HG02870 (cell line): ENCODE measurements around the gene CBX1.
"Not testable (repeated sequence)": the region's sequence is repeated elsewhere in the genome, so short reads cannot be mapped to it uniquely, and the experiment has no call there.

ENCODE experiments used
- ATAC-seq: cut with Tn5 transposase; IDR thresholded peaks from one replicate; pipeline ENCODE4 v1.9.1; 2021; ENCODE audit warnings: mild to moderate bottlenecking, moderate library complexity; ENCODE audit not compliant: unreplicated experiment

The CBX1 gene

GRCh38 chr17:48074322-48075081 lies 26.8 kb downstream of the CBX1 start:
- ATAC-seq = no peak

- ATAC-seq = not testable (repeated sequence)
These were observed 27.6 kb downstream of the CBX1 start for GRCh38 chr17:48073566-48074094.

DNA sequence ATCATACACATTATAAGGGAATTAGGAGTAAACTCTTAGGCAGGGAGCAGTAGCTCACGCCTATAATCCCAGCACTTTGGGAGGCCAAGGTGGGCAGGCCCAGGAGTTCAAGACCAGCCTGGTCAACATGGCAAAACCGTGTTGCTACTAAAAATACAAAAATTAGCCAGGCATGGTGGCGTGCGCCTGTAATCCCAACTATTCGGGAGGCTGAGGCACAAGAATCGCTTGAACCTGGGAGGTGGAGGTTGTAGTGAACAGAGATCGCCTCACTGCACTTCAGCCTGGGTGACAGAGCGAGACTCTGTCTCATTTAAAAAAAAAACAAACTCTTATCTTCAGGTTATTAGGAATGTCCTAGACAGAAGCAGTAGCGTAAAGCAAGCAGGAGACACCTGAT lies 28.5 kb downstream of the CBX1 start:
- not testable (repeated sequence) for ATAC-seq

GRCh38 chr17:48071654-48072053 lies 29.6 kb downstream of the CBX1 start:
- ATAC-seq = no peak

GRCh38 chr17:48070195-48070594 lies 31.1 kb downstream of the CBX1 start:
- ATAC-seq = no peak

DNA sequence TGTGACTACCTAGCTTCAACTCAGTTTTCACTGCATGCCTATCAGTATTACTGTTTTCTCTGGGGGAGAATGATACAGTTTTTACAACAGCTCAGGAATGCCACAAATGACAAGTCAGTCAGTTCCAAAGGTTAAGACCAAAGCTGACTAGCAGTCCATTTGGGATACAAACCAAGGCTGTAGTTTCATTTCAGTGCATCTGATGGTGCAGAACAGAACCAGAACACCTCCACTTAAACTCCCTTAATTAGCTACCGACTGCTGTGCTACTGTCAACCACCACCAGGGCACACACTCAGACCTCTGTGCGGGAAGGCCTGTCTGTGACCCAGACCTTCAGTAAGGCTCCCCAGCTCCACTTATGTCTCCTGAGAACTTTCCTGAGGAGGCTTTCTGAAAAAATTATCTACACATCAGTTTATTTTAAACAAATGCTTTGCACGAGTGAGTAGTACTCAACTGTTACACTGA lies 32.8 kb downstream of the CBX1 start:
- no peak for ATAC-seq

- not testable (repeated sequence) for ATAC-seq
These were observed 33.5 kb downstream of the CBX1 start for GRCh38 chr17:48067808-48068207.

DNA sequence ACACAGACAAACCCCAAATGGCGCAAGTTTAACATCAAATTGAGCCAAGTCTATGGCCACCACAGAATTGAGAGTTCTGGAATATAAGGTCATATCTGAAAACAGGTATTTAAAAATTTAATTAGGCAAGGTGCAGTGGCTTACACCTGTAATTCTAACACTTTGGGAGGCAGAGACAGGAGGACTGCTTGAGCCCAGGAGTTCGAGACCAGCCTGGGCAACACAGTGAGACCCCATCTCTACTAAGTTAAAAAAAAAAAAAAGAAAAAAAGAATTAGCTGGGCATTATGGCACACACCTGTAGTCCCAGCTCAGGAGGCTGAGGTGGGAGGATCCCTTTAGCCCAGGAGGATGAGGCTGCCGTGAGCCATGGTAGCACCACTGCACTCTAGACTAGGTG lies 34.0 kb downstream of the CBX1 start:
- ATAC-seq = no peak

DNA sequence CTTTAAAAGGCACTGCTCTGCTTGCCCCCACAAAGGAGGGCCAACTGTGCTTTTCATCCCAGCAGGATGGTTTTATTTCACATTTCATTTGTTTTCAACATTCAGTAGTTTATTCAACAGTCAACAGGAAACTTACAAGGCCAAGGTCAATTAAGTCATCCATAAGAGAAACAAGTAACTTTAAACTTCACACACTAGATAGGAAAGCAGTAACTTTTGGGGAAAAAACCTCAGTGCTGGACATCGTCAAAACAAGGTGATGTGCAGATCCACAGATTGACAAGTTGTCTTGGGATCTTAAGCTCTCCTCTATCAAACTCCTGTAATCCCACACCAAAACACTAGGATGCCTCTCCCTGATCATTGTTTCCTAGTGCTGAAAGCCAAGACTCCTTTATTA lies 34.6 kb downstream of the CBX1 start:
- ATAC-seq = no peak

DNA sequence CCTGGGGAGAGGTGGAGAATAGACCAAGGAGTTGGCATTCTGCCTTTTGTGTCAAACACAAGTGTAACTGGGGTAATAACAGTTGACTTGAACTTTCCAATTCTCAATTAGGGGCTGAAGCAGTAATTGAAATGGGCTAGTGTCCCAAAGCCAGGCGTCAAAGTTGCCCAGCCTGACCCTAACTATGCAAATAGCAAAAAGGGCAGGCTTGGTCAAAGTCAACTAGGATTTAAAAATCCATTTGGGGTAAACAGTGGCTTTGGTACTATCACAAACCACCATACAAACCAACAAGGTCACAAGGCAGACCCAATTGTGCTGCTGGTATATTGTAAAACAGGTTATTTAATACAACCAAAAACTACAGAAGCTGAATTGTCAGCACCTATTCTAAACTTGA lies 35.1 kb downstream of the CBX1 start:
- ATAC-seq = no peak

DNA sequence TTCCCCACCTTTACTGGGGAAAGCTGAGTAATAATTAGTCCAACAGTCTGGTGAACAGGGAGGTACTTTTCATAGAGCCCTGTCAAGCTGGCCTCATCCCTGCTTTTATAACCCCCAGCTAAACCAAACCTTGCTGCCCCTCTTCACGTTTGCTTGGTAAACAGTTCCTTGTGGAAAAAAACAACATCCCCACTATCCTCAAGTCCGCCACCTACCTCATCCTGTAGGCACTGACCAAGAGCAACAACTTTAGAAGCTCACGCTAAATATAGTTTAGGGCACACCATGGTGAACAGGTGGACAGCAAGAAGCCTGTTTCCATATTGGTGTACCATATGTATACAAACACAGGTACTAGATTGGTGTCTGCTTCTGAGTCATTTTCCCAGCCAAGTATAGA lies 36.6 kb downstream of the CBX1 start:
- no peak for ATAC-seq

DNA sequence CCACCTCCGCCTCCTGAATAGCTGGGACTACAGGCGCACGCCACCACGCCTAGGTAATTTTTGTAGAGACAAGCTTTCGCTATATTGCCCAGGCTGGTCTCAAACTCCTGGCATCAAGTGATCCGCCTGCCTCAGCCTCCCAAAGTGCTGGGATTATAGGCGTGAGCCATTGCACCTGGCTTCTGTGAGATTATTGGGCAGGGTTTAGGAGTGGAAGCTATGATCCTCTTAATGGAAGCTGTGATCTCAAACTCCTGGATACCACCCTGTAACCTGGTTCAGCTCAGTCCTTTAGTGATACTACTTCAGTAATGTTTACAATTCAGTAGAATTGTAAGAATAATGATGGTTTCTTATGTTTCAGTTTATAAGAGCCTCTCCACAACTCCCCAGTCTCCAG lies 39.0 kb downstream of the CBX1 start:
- ATAC-seq = no peak

DNA sequence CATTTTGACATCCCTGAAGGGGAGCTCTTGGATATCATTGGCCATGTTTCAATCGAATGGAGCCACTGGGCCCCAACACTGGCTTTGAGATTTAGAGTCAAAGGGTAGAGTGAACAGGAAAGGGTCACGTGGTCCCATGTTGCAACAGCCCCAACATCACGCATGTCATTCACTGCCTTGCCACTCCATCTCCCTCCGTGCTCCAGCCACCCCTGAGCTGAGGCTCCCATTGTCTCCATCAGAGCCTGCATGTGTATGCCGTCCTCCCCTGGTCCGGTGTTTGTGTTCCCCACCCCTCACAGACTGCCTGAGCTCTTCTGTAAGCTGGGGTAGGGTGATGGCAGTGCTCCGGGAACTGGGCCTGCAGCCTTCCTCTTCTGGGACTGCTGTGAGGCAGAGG lies 41.0 kb downstream of the CBX1 start:
- no peak for ATAC-seq

DNA sequence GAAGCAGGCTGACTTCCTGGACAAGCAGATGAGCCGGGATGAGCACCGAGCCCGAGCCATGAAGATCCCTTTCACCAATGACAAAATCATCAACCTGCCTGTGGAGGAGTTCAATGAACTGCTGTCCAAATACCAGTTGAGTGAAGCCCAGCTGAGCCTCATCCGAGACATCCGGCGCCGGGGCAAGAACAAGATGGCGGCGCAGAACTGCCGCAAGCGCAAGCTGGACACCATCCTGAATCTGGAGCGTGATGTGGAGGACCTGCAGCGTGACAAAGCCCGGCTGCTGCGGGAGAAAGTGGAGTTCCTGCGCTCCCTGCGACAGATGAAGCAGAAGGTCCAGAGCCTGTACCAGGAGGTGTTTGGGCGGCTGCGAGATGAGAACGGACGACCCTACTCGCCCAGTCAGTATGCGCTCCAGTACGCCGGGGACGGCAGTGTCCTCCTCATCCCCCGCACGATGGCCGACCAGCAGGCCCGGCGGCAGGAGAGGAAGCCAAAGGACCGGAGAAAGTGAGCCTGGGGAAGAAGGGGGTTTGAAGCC lies 42.1 kb downstream of the CBX1 start:
- no peak for ATAC-seq

GRCh38 chr17:48058393-48059124 lies 42.7 kb downstream of the CBX1 start:
- ATAC-seq = no peak

GRCh38 chr17:48057626-48058025 lies 43.7 kb downstream of the CBX1 start:
- ATAC-seq = no peak

- ATAC-seq = no peak
These were observed 44.4 kb downstream of the CBX1 start for GRCh38 chr17:48056879-48057278.

DNA sequence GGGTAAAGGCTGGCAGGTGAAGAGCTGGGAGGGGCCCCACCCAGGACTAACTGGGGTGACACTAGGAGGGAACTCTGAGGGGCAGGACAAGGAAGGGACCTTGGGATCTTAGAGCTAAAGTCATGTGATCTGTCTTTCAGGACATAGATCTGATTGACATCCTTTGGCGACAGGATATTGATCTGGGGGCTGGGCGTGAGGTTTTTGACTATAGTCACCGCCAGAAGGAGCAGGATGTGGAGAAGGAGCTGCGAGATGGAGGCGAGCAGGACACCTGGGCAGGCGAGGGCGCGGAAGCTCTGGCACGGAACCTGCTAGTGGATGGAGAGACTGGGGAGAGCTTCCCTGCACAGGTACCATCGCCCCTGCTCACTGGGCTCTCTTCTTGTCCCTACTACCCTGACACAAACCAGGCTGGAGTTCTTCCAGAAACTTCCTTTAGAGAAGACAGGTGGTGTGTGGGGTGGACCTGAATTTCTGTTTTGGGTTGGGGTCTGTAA lies 45.0 kb downstream of the CBX1 start:
- ATAC-seq = no peak

GRCh38 chr17:48055531-48056245 lies 45.6 kb downstream of the CBX1 start:
- ATAC-seq = peak; percentile 73

- no peak for ATAC-seq
These were observed 46.8 kb downstream of the CBX1 start for GRCh38 chr17:48054238-48055185.
